ENCODE data around the gene SVIL.

The SVIL gene

GRCh38 chr10:29412485-29412884 is 222.3 kb downstream of the SVIL start:
- DNase-seq (ENCODE audit: low spot score), result no peak

- DNase-seq (ENCODE audit: low spot score), result no peak
Measured at GRCh38 chr10:29411666-29412315, 223.0 kb downstream of the SVIL start.

GRCh38 chr10:29409241-29410054 is 225.3 kb downstream of the SVIL start:
- DNase-seq (ENCODE audit: low spot score), result peak; percentile 86

- DNase-seq (ENCODE audit: low spot score), result no peak
Measured at GRCh38 chr10:29408847-29409240, 225.9 kb downstream of the SVIL start.
